Measurements from ENCODE around the gene SEMA6B. TPM values are rescaled to one million over a fixed set of nuclear protein-coding genes. Genes with fewer than 3 reads are reported as not detected.

The SEMA6B gene
- polyA plus RNA-seq, 1 donor from 2014 or later = 21.6 TPM

- Histone ChIP-seq H4K20me1 (ENCODE audit: insufficient read depth) (no peaks in the 10 kb centered on the region), H3K79me2 (replicated peaks; ENCODE audit: insufficient read depth, low read length) (no peaks in the 10 kb centered on the region), H3K27me3 (ENCODE audit: insufficient read depth, low read depth, low read length) (no peaks in the 10 kb centered on the region), H2AFZ (ENCODE audit: low read depth, low read length) (no peak overlapping the region), H3K4me3 (ENCODE audit: low read length) (no peak overlapping the region), H3K27ac (ENCODE audit: low read length) (no peak overlapping the region), H3K9me3 (ENCODE audit: low read length) (no peaks in the 10 kb centered on the region), H3K36me3 (ENCODE audit: insufficient read depth, low read length) (no peaks in the 10 kb centered on the region), H3K9me2 (ENCODE audit: insufficient read depth, low read length) (no peaks in the 10 kb centered on the region), H3K4me2 (ENCODE audit: low read length) (no peak overlapping the region), H3F3A (ENCODE audit: insufficient read depth, low read length, poor library complexity, severe bottlenecking) (no peaks in the 10 kb centered on the region), H3K9ac (ENCODE audit: low read length) (no peak overlapping the region)
- TF ChIP-seq RAD21 (conservative IDR thresholded peaks at IDR 0.05) (no peak), REST (IDR thresholded peaks at IDR 0.05; ENCODE audit: borderline replicate concordance) (no peak), EZH2 (IDR thresholded peaks at IDR 0.05; ENCODE audit: borderline replicate concordance, insufficient read depth, low read length, poor library complexity, severe bottlenecking) (no peak), MXI1 (conservative IDR thresholded peaks at IDR 0.05; ENCODE audit: poor library complexity, severe bottlenecking) (no peak), SMC3 (conservative IDR thresholded peaks at IDR 0.05; ENCODE audit: poor library complexity) (no peak), EP300 (conservative IDR thresholded peaks at IDR 0.05; ENCODE audit: poor library complexity, severe bottlenecking) (no peak), TAF1 (IDR thresholded peaks at IDR 0.05; ENCODE audit: low read depth) (no peak), POLR2AphosphoS5 (IDR thresholded peaks at IDR 0.05) (no peak)
- TF ChIP-seq, protein P1, sequence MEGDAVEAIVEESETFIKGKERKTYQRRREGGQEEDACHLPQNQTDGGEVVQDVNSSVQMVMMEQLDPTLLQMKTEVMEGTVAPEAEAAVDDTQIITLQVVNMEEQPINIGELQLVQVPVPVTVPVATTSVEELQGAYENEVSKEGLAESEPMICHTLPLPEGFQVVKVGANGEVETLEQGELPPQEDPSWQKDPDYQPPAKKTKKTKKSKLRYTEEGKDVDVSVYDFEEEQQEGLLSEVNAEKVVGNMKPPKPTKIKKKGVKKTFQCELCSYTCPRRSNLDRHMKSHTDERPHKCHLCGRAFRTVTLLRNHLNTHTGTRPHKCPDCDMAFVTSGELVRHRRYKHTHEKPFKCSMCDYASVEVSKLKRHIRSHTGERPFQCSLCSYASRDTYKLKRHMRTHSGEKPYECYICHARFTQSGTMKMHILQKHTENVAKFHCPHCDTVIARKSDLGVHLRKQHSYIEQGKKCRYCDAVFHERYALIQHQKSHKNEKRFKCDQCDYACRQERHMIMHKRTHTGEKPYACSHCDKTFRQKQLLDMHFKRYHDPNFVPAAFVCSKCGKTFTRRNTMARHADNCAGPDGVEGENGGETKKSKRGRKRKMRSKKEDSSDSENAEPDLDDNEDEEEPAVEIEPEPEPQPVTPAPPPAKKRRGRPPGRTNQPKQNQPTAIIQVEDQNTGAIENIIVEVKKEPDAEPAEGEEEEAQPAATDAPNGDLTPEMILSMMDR (IDR thresholded peaks at IDR 0.05; ENCODE audit: poor library complexity, severe bottlenecking) = no peak
These were observed 46.7 kb upstream of the SEMA6B start for GRCh38 chr19:4606181-4606580.

DNA sequence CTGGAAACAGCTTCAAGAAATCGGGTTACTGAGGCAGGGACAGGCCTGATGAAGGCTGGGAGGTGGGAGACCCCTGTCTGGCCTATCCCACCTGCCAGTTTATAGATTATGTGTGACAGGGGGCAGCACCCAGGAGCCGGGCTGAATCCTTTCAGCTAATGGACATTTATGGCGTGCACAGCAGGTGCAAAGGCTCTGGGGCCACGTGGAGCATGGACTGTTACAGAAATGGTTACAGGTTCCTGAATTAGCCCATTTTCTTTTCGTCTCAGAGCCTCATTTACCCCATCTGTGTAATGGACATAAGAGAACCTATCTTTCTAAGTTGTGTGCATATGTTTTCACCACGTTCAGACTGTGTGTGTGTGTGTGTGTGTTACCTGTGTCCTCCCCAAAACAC, 45.4 kb upstream of the SEMA6B start:
- Histone ChIP-seq H3F3A (ENCODE audit: insufficient read depth, low read length, poor library complexity, severe bottlenecking) (no peaks in the 10 kb centered on the region), H3K4me2 (ENCODE audit: low read length) (no peak overlapping the region), H4K20me1 (ENCODE audit: insufficient read depth) (no peaks in the 10 kb centered on the region), H3K9ac (ENCODE audit: low read length) (no peak overlapping the region), H3K4me3 (ENCODE audit: low read length) (no peak overlapping the region), H3K79me2 (replicated peaks; ENCODE audit: insufficient read depth, low read length) (no peaks in the 10 kb centered on the region), H2AFZ (ENCODE audit: low read depth, low read length) (no peak overlapping the region), H3K9me3 (ENCODE audit: low read length) (no peaks in the 10 kb centered on the region), H3K9me2 (ENCODE audit: insufficient read depth, low read length) (no peaks in the 10 kb centered on the region), H3K27me3 (ENCODE audit: insufficient read depth, low read depth, low read length) (no peaks in the 10 kb centered on the region), H3K36me3 (ENCODE audit: insufficient read depth, low read length) (no peaks in the 10 kb centered on the region), H3K27ac (ENCODE audit: low read length) (no peak overlapping the region)
- TF ChIP-seq POLR2AphosphoS5 (IDR thresholded peaks at IDR 0.05) = no peak
- no peak for TF ChIP-seq REST (IDR thresholded peaks at IDR 0.05; ENCODE audit: borderline replicate concordance)
- no peak for TF ChIP-seq MXI1 (conservative IDR thresholded peaks at IDR 0.05; ENCODE audit: poor library complexity, severe bottlenecking)
- TF ChIP-seq, protein P1 (IDR thresholded peaks at IDR 0.05; ENCODE audit: poor library complexity, severe bottlenecking) = no peak

Data from neural cell (in vitro differentiated cells).